ENCODE results near the gene MBNL1.

MBNL1 gene

GRCh38 chr3:152269056-152269830 is 514 bp downstream of the MBNL1 start:
- DNase-seq, result peak; percentile 69

GRCh38 chr3:152269831-152270734 is 1.4 kb downstream of the MBNL1 start:
- in situ Hi-C loops (cut with HindIII; ENCODE audit: low pct_ligation_motif_present, low pct_unique_long_range_greater_than_20kb, low sequenced_read_pairs), result no loop called here
- DNase-seq, result peak; percentile 58

More at GRCh38 chr3:152269056-152269830, 514 bp downstream of the MBNL1 start:
- in situ Hi-C loops (cut with HindIII; ENCODE audit: low pct_ligation_motif_present, low pct_unique_long_range_greater_than_20kb, low sequenced_read_pairs), result no loop called here

- DNase-seq, result no peak
- in situ Hi-C loops (cut with HindIII; ENCODE audit: low pct_ligation_motif_present, low pct_unique_long_range_greater_than_20kb, low sequenced_read_pairs), result no loop called here
These were observed 2.2 kb downstream of the MBNL1 start for GRCh38 chr3:152270937-152271336.

- in situ Hi-C loops (cut with HindIII; ENCODE audit: low pct_ligation_motif_present, low pct_unique_long_range_greater_than_20kb, low sequenced_read_pairs), result no loop called here
- DNase-seq, result no peak
These were observed 2.9 kb downstream of the MBNL1 start for GRCh38 chr3:152271501-152272236.

- in situ Hi-C loops (cut with HindIII; ENCODE audit: low pct_ligation_motif_present, low pct_unique_long_range_greater_than_20kb, low sequenced_read_pairs), result no loop called here
- no peak for DNase-seq
These were observed 4.1 kb downstream of the MBNL1 start for GRCh38 chr3:152272771-152273242.

- in situ Hi-C loops (cut with HindIII; ENCODE audit: low pct_ligation_motif_present, low pct_unique_long_range_greater_than_20kb, low sequenced_read_pairs), result no loop called here
- no peak for DNase-seq
These were observed 8.0 kb downstream of the MBNL1 start for GRCh38 chr3:152276681-152277080.

GRCh38 chr3:152277198-152277597 is 8.5 kb downstream of the MBNL1 start:
- DNase-seq, result no peak
- in situ Hi-C loops (cut with HindIII; ENCODE audit: low pct_ligation_motif_present, low pct_unique_long_range_greater_than_20kb, low sequenced_read_pairs), result no loop called here

- DNase-seq, result no peak
- in situ Hi-C loops (cut with HindIII; ENCODE audit: low pct_ligation_motif_present, low pct_unique_long_range_greater_than_20kb, low sequenced_read_pairs), result no loop called here
These were observed 10.2 kb downstream of the MBNL1 start for GRCh38 chr3:152278756-152279427.

- no peak for DNase-seq
- in situ Hi-C loops (cut with HindIII; ENCODE audit: low pct_ligation_motif_present, low pct_unique_long_range_greater_than_20kb, low sequenced_read_pairs), result no loop called here
These were observed 10.8 kb downstream of the MBNL1 start for GRCh38 chr3:152279479-152279878.

GRCh38 chr3:152280539-152280938 is 11.8 kb downstream of the MBNL1 start:
- in situ Hi-C loops (cut with HindIII; ENCODE audit: low pct_ligation_motif_present, low pct_unique_long_range_greater_than_20kb, low sequenced_read_pairs), result no loop called here
- no peak for DNase-seq

- in situ Hi-C loops (cut with HindIII; ENCODE audit: low pct_ligation_motif_present, low pct_unique_long_range_greater_than_20kb, low sequenced_read_pairs), result no loop called here
- no peak for DNase-seq
These were observed 12.5 kb downstream of the MBNL1 start for GRCh38 chr3:152281133-152281713.

- in situ Hi-C loops (cut with HindIII; ENCODE audit: low pct_ligation_motif_present, low pct_unique_long_range_greater_than_20kb, low sequenced_read_pairs), result no loop called here
- DNase-seq, result no peak
These were observed 14.1 kb downstream of the MBNL1 start for GRCh38 chr3:152282813-152283212.

GRCh38 chr3:152283492-152284381 is 15.0 kb downstream of the MBNL1 start:
- DNase-seq, result no peak
- in situ Hi-C loops (cut with HindIII; ENCODE audit: low pct_ligation_motif_present, low pct_unique_long_range_greater_than_20kb, low sequenced_read_pairs), result no loop called here

- no peak for DNase-seq
- in situ Hi-C loops (cut with HindIII; ENCODE audit: low pct_ligation_motif_present, low pct_unique_long_range_greater_than_20kb, low sequenced_read_pairs), result no loop called here
These were observed 16.2 kb downstream of the MBNL1 start for GRCh38 chr3:152284906-152285305.

GRCh38 chr3:152285509-152285908 is 16.8 kb downstream of the MBNL1 start:
- in situ Hi-C loops (cut with HindIII; ENCODE audit: low pct_ligation_motif_present, low pct_unique_long_range_greater_than_20kb, low sequenced_read_pairs), result no loop called here
- DNase-seq, result no peak

GRCh38 chr3:152287898-152288576 is 19.3 kb downstream of the MBNL1 start:
- in situ Hi-C loops (cut with HindIII; ENCODE audit: low pct_ligation_motif_present, low pct_unique_long_range_greater_than_20kb, low sequenced_read_pairs), result no loop called here
- DNase-seq, result no peak

- in situ Hi-C loops (cut with HindIII; ENCODE audit: low pct_ligation_motif_present, low pct_unique_long_range_greater_than_20kb, low sequenced_read_pairs), result no loop called here
- no peak for DNase-seq
These were observed 20.0 kb downstream of the MBNL1 start for GRCh38 chr3:152288681-152289080.

All from ACHN (cell line).